DND-41 (cell line): ENCODE measurements around the gene FABP6.

Experiments
- ATAC-seq: fragments of 200-7000 bp; cut with Tn5 transposase; 3 replicates; pipeline ENCODE4 v1.9.1; 2021; ENCODE audit warnings: low read depth; ENCODE audit not compliant: insufficient read depth
- DNase-seq: peaks from one replicate; pipeline ENCODE4 v3.0.0-alpha.2; 2020
- H2AFZ ChIP-seq: 2 replicates; pipeline ENCODE4 v1.6.0; 2012; ENCODE audit warnings: low read depth, low read length
- H3K27ac ChIP-seq: 2 replicates; pipeline ENCODE4 v1.5.1; 2012; ENCODE audit warnings: low read length, inconsistent platforms
- H3K27me3 ChIP-seq: fragments of 200-600 bp; sonication (generic); 2 replicates; pipeline ENCODE4 v1.6.0; 2012; ENCODE audit warnings: low read length, mild to moderate bottlenecking, inconsistent platforms; ENCODE audit not compliant: insufficient read depth, poor library complexity
- H3K36me3 ChIP-seq: 2 replicates; pipeline ENCODE4 v1.5.1; 2012; ENCODE audit warnings: low read length, inconsistent platforms; ENCODE audit not compliant: insufficient read depth
- H3K4me1 ChIP-seq: 2 replicates; pipeline ENCODE4 v1.5.1; 2012; ENCODE audit warnings: mild to moderate bottlenecking, low read length; ENCODE audit not compliant: insufficient read depth
- H3K4me2 ChIP-seq: 2 replicates; pipeline ENCODE4 v1.6.0; 2012; ENCODE audit warnings: mild to moderate bottlenecking, moderate library complexity, low read length, inconsistent platforms; ENCODE audit not compliant: insufficient read depth
- H3K4me3 ChIP-seq, 2 experiments: fragments of 200-600 bp in 1 of 2; shearing (Covaris generic) in 1 of 2; 2 replicates each; pipeline ENCODE4 v1.5.1; 2012 to 2016; ENCODE audit warnings: inconsistent platforms in 2 of 2, low read length in 2 of 2, mild to moderate bottlenecking in 2 of 2, low read depth in 1 of 2, moderate library complexity in 1 of 2
- H3K79me2 ChIP-seq: 2 replicates; pipeline ENCODE4 v1.6.0; 2012; ENCODE audit warnings: low read length, inconsistent platforms; ENCODE audit not compliant: insufficient read depth
- H3K9ac ChIP-seq: 2 replicates; pipeline ENCODE4 v1.6.0; 2012; ENCODE audit warnings: low read depth, mild to moderate bottlenecking, inconsistent platforms, low read length, moderate library complexity
- H3K9me3 ChIP-seq: 2 replicates; pipeline ENCODE4 v1.5.1; 2012; ENCODE audit warnings: low read length, moderate library complexity, mild to moderate bottlenecking, inconsistent platforms; ENCODE audit not compliant: insufficient read depth, severe bottlenecking
- H4K20me1 ChIP-seq: 2 replicates; pipeline ENCODE4 v1.6.0; 2012; ENCODE audit warnings: low read length; ENCODE audit not compliant: insufficient read depth
- CTCF ChIP-seq: IDR thresholded peaks from 2 replicates; pipeline ENCODE4 v1.5.1; 2012; ENCODE audit warnings: borderline replicate concordance, low read length, moderate library complexity, mild to moderate bottlenecking; ENCODE audit not compliant: poor library complexity, severe bottlenecking; ENCODE audit errors: extremely low read depth
- EZH2 ChIP-seq: IDR thresholded peaks from 3 replicates; pipeline ENCODE4 v1.6.1; 2012; ENCODE audit warnings: borderline replicate concordance, low read depth, mild to moderate bottlenecking, moderate library complexity, low read length, inconsistent platforms; ENCODE audit not compliant: severe bottlenecking

FABP6 gene

GRCh38 chr5:160263326-160263855 lies 34.1 kb downstream of the FABP6 start:
- no peak overlapping the region for H3K9ac ChIP-seq
- DNase-seq (no peak), ATAC-seq (no peak)
- H3K36me3 ChIP-seq: no peaks in the 10 kb centered on the region
- no peak overlapping the region for H3K27ac ChIP-seq
- peaks cover 11% of the 10 kb centered on the region for H3K4me1 ChIP-seq
- no peak for TF ChIP-seq CTCF
- no peak for TF ChIP-seq EZH2
- H3K4me3 ChIP-seq: no peak overlapping the region
- no peaks in the 10 kb centered on the region for H3K9me3 ChIP-seq
- no peaks in the 10 kb centered on the region for H3K27me3 ChIP-seq
- H4K20me1 ChIP-seq: no peaks in the 10 kb centered on the region
- H3K79me2 ChIP-seq: no peaks in the 10 kb centered on the region
- no peak overlapping the region for H3K4me2 ChIP-seq
- no peak overlapping the region for H2AFZ ChIP-seq

GRCh38 chr5:160266044-160266443 lies 36.7 kb downstream of the FABP6 start:
- H3K9me3 ChIP-seq: no peaks in the 10 kb centered on the region
- no peaks in the 10 kb centered on the region for H3K27me3 ChIP-seq
- no peak overlapping the region for H3K4me2 ChIP-seq
- no peaks in the 10 kb centered on the region for H4K20me1 ChIP-seq
- TF ChIP-seq EZH2 (no peak), CTCF (no peak)
- H3K4me1 ChIP-seq: peaks cover 17% of the 10 kb centered on the region
- ATAC-seq: no peak
- H2AFZ ChIP-seq: no peak overlapping the region
- H3K36me3 ChIP-seq: no peaks in the 10 kb centered on the region
- H3K79me2 ChIP-seq: no peaks in the 10 kb centered on the region
- H3K4me3 ChIP-seq: no peak overlapping the region
- H3K27ac ChIP-seq: no peak overlapping the region
- DNase-seq: no peak
- H3K9ac ChIP-seq: no peak overlapping the region

- no peak for DNase-seq
- H3K4me1 ChIP-seq: peaks cover 24% of the 10 kb centered on the region
- no peaks in the 10 kb centered on the region for H3K79me2 ChIP-seq
- H3K9me3 ChIP-seq: no peaks in the 10 kb centered on the region
- H3K9ac ChIP-seq: no peak overlapping the region
- H4K20me1 ChIP-seq: no peaks in the 10 kb centered on the region
- H3K4me2 ChIP-seq: no peak overlapping the region
- no peak overlapping the region for H2AFZ ChIP-seq
- H3K4me3 ChIP-seq: no peak overlapping the region
- H3K27ac ChIP-seq: no peak overlapping the region
- no peak for TF ChIP-seq EZH2
- TF ChIP-seq CTCF: no peak
- no peaks in the 10 kb centered on the region for H3K36me3 ChIP-seq
- H3K27me3 ChIP-seq: no peaks in the 10 kb centered on the region
- no peak for ATAC-seq
Observed at GRCh38 chr5:160266752-160267345, 37.5 kb downstream of the FABP6 start.
